ENCODE results near the gene NUP107.

NUP107 gene

GRCh38 chr12:68759852-68760251 lies 73.1 kb downstream of the NUP107 start:
- CTCF ChIA-PET, result interaction anchor here (1.3 kb wide), 1 partner anchor 55 kb away, joined by 3 read pairs; no protein-coding TSS in a partner anchor
- POLR2A ChIA-PET, result no interaction called here
- TF ChIP-seq, protein P1, sequence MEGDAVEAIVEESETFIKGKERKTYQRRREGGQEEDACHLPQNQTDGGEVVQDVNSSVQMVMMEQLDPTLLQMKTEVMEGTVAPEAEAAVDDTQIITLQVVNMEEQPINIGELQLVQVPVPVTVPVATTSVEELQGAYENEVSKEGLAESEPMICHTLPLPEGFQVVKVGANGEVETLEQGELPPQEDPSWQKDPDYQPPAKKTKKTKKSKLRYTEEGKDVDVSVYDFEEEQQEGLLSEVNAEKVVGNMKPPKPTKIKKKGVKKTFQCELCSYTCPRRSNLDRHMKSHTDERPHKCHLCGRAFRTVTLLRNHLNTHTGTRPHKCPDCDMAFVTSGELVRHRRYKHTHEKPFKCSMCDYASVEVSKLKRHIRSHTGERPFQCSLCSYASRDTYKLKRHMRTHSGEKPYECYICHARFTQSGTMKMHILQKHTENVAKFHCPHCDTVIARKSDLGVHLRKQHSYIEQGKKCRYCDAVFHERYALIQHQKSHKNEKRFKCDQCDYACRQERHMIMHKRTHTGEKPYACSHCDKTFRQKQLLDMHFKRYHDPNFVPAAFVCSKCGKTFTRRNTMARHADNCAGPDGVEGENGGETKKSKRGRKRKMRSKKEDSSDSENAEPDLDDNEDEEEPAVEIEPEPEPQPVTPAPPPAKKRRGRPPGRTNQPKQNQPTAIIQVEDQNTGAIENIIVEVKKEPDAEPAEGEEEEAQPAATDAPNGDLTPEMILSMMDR (IDR thresholded peaks at IDR 0.05; ENCODE audit: control extremely low read depth, extremely low read depth, low read depth, missing control alignments), result no peak
- DNase-seq (ENCODE audit: extremely low spot score), result no peak

DNA sequence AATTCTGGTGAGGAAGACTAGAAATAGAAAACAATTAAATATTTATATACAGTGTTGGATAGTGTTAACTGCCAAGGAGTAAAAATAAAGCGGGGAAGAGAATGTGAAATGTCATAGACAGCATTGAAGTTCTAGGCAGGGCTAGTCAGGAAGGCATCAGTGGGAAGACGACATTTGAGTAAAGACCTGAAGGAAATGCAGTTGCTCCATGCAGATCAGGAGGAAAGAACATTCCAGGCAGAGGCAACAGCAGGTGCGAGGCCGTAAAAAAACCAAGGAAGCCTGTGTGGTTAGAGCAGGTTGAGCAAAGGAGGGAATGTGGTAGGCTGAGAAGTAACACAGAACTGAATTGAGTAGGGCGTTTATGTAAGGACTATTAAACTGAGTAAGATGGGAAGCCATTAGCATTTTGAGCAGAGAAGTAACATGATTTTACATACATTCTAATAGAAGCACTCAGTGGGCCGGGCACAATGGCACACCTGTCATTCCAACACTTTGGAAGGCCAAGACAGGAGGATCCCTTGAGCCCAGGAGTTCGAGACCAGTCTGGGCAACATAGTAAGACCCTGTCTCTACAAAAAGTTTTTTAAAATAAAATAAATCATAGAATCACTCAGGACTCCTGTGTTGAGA lies 74.1 kb downstream of the NUP107 start:
- TF ChIP-seq, protein P1 (IDR thresholded peaks at IDR 0.05; ENCODE audit: control extremely low read depth, extremely low read depth, low read depth, missing control alignments), result no peak
- DNase-seq (ENCODE audit: extremely low spot score), result no peak
- ChIA-PET POLR2A (no interaction called here), CTCF (interaction anchor here (1.3 kb wide), 1 partner anchor 56 kb away, joined by 3 read pairs; no protein-coding TSS in a partner anchor)

- TF ChIP-seq, protein P1 (IDR thresholded peaks at IDR 0.05; ENCODE audit: control extremely low read depth, extremely low read depth, low read depth, missing control alignments), result no peak
- POLR2A ChIA-PET, result no interaction called here
- DNase-seq (ENCODE audit: extremely low spot score), result no peak
- CTCF ChIA-PET, result no interaction called here
These were observed 74.6 kb downstream of the NUP107 start for GRCh38 chr12:68761442-68761812.

GRCh38 chr12:68761901-68762630 lies 75.3 kb downstream of the NUP107 start:
- TF ChIP-seq, protein P1 (IDR thresholded peaks at IDR 0.05; ENCODE audit: control extremely low read depth, extremely low read depth, low read depth, missing control alignments), result no peak
- ChIA-PET CTCF (no interaction called here), POLR2A (no interaction called here)

GRCh38 chr12:68762691-68763090 lies 75.9 kb downstream of the NUP107 start:
- CTCF ChIA-PET, result interaction anchor here (1.3 kb wide), 1 partner anchor 29 kb away, joined by 3 read pairs; no protein-coding TSS in a partner anchor

More at GRCh38 chr12:68761901-68762630, 75.3 kb downstream of the NUP107 start:
- no peak for DNase-seq (ENCODE audit: extremely low spot score)

GRCh38 chr12:68765696-68766095 lies 78.9 kb downstream of the NUP107 start:
- ChIA-PET CTCF (no interaction called here), POLR2A (no interaction called here)
- no peak for DNase-seq (ENCODE audit: extremely low spot score)
- TF ChIP-seq, protein P1 (IDR thresholded peaks at IDR 0.05; ENCODE audit: control extremely low read depth, extremely low read depth, low read depth, missing control alignments), result no peak

More at GRCh38 chr12:68762691-68763090, 75.9 kb downstream of the NUP107 start:
- TF ChIP-seq, protein P1 (IDR thresholded peaks at IDR 0.05; ENCODE audit: control extremely low read depth, extremely low read depth, low read depth, missing control alignments), result no peak
- POLR2A ChIA-PET, result no interaction called here
- no peak for DNase-seq (ENCODE audit: extremely low spot score)

All from GM10248 (cell line).